Stomach (tissue), 4 donors: ENCODE results near the gene PDS5A.

ENCODE experiments used
- EP300 ChIP-seq: sonication (generic); formaldehyde crosslinking; IDR thresholded peaks from one replicate; pipeline ENCODE4 v1.6.1; 2017; ENCODE audit warnings: antibody characterized with exemption
- POLR2A ChIP-seq, 4 donors: fragments of 450-650 bp; IDR thresholded peaks; one replicate each; pipeline ENCODE4 v1.6.1; 2016; ENCODE audit warnings: antibody characterized with exemption in 4 of 4, control low read depth in 2 of 4, mild to moderate bottlenecking in 1 of 4, moderate library complexity in 1 of 4
- TF ChIP-seq, protein P1 (sequence below), 7 experiments: fragments of 450-650 bp in 4 of 7; fragments of 200-600 bp in 3 of 7; sonication (generic) in 3 of 7; IDR thresholded peaks; one replicate each; pipeline ENCODE4 v1.5.1; 2016 to 2019; ENCODE audit warnings: antibody characterized with exemption in 7 of 7, control low read depth in 2 of 7, mild to moderate bottlenecking in 1 of 7

GRCh38 chr4:39937683-39938268 lies 39.9 kb downstream of the PDS5A start:
- TF ChIP-seq, protein P1, sequence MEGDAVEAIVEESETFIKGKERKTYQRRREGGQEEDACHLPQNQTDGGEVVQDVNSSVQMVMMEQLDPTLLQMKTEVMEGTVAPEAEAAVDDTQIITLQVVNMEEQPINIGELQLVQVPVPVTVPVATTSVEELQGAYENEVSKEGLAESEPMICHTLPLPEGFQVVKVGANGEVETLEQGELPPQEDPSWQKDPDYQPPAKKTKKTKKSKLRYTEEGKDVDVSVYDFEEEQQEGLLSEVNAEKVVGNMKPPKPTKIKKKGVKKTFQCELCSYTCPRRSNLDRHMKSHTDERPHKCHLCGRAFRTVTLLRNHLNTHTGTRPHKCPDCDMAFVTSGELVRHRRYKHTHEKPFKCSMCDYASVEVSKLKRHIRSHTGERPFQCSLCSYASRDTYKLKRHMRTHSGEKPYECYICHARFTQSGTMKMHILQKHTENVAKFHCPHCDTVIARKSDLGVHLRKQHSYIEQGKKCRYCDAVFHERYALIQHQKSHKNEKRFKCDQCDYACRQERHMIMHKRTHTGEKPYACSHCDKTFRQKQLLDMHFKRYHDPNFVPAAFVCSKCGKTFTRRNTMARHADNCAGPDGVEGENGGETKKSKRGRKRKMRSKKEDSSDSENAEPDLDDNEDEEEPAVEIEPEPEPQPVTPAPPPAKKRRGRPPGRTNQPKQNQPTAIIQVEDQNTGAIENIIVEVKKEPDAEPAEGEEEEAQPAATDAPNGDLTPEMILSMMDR (IDR thresholded peaks at IDR 0.05): no peak
- TF ChIP-seq EP300 (no peak), POLR2A (IDR thresholded peaks at IDR 0.05) (no peak)
